NCI-H1417 (cell line): Measurements from ENCODE around the gene MYO1F.
"Not testable (repeated sequence)": the region's sequence is repeated elsewhere in the genome, so short reads cannot be mapped to it uniquely, and the experiment has no call there.

Experiments used
- DNase-seq, 3 experiments: peaks; one replicate each; lab custom pipeline; 2025; lab: John Stamatoyannopoulos, UW

MYO1F gene

GRCh38 chr19:8517551-8518442 is 59.4 kb downstream of the MYO1F start:
- no peak for DNase-seq

DNA sequence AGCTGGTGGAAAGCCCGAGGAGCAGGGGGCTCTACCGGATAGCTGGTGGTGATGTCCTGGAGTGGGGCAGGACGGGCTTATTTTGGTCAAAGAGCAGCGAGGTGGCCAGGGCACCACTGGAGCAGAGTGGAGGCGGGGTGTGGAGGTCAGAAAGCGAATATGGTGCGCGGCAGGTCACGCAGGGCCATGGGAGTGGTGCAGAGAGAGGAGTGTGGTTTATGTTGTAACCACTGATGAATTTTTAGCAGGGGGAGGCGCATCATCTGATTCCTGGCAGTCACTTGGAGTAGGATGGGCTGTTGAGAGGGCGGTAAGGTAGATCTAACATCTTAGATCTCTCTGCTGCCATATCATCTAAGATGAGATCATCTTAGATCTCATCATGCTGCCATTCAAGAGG is 61.9 kb downstream of the MYO1F start:
- DNase-seq: no peak

GRCh38 chr19:8514505-8515009 is 62.7 kb downstream of the MYO1F start:
- not testable (repeated sequence) for DNase-seq

GRCh38 chr19:8513687-8514504 is 63.3 kb downstream of the MYO1F start, which contains the start of gene ZNF414:
TSS of gene ZNF414 (minus strand) at chr19:8514167. CDS start at chr19:8514046, 121 bp downstream.
- DNase-seq: peak; percentile 93 to 98 (median 97)

- DNase-seq: peak in 1 of 3 experiments; percentile 36
Measured at GRCh38 chr19:8513036-8513686, 64.1 kb downstream of the MYO1F start.

DNA sequence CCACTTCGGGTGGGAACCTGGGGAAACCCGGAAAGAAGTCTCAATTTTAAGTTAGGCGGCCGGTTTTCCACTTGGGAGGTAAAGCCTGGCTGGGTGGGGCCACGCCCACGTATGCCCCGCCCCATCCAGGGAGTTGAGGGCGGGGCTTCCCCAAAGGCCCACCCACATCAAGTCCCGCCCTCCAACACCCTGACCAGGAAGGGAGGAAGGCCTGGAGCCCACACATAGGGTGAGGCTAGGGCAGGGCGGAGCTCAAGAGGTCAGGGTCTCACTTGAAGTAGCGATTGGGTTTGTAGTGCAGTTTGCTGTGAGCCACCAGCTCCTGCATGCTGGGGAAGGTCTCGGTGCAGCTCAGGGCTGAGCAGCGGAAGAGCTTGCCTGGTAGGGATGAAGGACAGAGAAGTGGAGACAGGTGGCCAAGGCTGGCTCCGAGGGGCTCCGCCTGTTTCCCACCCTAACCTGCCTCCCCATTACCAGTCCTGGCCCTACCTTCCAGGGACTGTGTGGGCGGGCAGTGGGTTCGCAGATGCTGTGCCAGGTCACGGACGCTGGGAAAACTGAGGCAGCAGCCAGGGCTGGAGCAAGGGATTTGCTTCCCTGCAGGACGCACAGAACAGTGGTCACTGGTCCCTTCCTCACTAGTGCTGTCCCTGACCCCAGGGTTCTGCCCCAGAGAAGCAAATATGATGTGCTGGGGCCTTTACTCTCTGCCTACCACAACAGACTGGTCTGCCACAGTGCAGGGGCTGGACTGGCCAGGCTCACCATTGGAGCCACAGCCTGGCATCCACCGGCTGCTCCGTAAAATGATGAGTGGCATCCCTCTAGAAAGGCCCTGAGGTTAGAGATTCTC is 64.9 kb downstream of the MYO1F start:
- DNase-seq: peak in 1 of 3 experiments; percentile 8

DNA sequence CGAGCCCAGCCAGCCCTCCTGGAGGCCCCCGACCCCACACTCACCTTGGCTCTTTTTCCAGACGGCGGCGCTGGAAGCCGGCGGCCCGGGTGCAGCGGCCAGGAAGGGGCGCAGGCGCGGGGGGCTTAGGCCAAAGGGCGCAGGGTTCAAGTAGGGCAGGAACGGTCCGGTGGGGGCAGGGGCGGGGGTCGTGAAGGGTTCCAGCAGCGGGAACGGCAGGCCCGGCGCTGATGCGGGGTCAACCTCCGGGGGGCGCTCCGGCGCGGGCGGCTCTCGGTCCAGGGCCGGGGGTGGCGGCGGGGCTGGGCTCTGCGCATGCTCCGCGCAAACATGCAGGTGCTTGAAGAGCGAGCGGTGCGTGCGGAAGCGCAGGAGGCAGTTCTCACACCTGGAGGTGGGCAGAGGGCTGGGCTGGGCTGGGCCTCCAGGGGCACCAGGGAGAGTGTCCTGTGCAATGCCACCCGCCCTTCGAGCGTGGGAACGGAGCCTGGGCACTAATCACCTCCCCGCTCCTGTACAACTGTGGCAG is 65.6 kb downstream of the MYO1F start:
- DNase-seq: no peak

GRCh38 chr19:8510589-8511115 is 66.6 kb downstream of the MYO1F start:
- DNase-seq: no peak

- DNase-seq: peak in 1 of 3 experiments; percentile 43
Measured at GRCh38 chr19:8506402-8506957, 70.8 kb downstream of the MYO1F start.

GRCh38 chr19:8505680-8506401 is 71.4 kb downstream of the MYO1F start:
- DNase-seq: peak; percentile 56 to 89 (median 86)

GRCh38 chr19:8504919-8505318 is 72.3 kb downstream of the MYO1F start:
- no peak for DNase-seq

DNA sequence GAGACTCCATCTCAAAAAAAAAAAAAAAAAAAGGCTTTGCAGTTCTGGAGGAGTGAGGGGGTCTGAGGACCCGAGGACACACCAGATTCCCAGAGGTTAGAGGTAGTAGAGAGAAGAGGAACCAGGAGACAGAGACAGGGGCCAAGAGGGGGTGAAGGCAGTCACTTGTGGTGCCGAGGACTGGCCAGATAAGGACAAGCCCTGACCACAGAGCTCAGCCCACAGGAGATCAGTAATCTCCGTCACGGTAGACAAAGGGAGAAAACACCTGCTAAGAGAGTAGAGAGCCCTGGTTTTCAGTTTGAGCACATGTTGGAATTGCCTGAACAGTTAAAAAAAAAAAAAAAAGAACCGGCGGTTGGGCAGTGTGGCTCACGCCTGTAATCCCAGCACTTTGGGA is 73.1 kb downstream of the MYO1F start:
- no peak for DNase-seq

DNA sequence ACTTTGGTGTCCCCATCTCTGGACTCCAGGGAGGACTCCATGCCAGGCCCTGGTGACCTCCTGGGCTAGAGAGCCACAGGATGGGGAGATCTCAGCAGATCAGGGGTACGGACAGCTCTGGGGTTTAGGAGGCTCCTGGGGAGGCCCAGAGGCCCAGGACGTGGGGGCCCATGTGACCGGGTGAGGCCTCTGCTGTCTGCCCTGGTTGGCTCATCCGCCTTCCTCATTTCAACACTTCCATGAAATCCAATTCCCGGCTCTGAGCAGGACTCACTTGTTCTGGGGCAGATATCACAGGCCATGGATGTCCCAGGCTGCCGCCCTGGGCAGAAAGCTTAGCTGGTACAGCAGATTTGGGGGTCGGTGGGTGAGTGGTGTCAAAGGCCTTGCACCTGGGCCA is 73.7 kb downstream of the MYO1F start:
- DNase-seq: no peak

- DNase-seq: no peak
Measured at GRCh38 chr19:8501981-8502380, 75.3 kb downstream of the MYO1F start.

- no peak for DNase-seq
Measured at GRCh38 chr19:8501516-8501915, 75.7 kb downstream of the MYO1F start.

DNA sequence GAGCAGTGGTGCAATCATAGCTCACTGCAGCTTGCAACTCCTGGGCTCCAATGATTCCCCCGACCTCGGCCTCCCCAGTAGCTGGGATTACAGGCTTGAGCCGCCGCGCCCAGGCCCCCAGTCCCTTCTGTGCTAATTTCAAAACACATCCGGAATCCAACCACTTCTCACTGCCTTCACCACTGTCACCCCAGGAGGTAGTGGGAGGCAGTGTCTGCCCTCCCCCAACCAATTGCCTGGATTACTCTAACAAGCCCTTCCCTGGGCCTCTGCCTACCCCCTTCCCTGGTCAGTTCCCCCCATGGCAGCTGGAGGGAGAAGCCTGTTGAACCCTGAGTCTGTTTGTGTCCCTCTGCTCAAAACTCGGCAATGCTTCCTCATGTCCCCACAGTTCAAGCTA is 77.1 kb downstream of the MYO1F start:
- no peak for DNase-seq

GRCh38 chr19:8499048-8499833 is 78.0 kb downstream of the MYO1F start:
- no peak for DNase-seq

GRCh38 chr19:8498295-8498694 is 78.9 kb downstream of the MYO1F start:
- no peak for DNase-seq

DNA sequence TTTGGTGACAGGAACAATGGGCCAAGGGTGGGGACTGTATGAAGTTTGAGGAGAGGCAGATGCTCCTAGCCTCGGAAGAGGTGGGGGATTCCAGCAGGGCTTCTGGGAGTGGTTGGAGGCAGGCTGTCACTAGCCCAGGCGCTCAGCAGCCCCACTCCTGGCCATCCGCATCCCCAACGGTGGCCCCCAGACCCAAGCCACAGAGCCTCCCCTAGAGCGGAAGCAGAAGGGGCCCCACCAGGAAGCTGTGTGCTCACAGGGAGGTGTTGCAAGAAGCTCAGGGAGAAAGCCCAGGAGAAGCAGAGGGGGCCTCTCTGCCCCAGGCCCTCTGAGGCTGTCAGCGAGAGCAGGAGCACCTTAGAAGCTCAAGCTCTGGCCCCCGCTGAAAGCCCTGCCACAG is 83.1 kb downstream of the MYO1F start:
- no peak for DNase-seq
